Head of caudate nucleus (tissue), 42 donors: Measurements from ENCODE around the gene FOXI1.

Source experiments
- DNase-seq, 42 donors: peaks; one replicate each; pipeline versions ENCODE4 v3.0.0 to v3.0.0-alpha.2; 2020 to 2021; ENCODE audit warnings: mixed read lengths in 7 of 42
- intact Hi-C: fragments of 100-400 bp; cut with DNase I; formaldehyde crosslinking; loops from one replicate; pipeline ENCODE4 v1.15.0; 2022

The FOXI1 gene

GRCh38 chr5:170144286-170145023 lies 38.8 kb downstream of the FOXI1 start:
- intact Hi-C loops = no loop called here
- peak in 2 of 42 donors; percentile 31 to 32 for DNase-seq

- intact Hi-C loops = no loop called here
- DNase-seq = peak in 1 of 42 donors; percentile 21
Observed at GRCh38 chr5:170145462-170145861, 39.8 kb downstream of the FOXI1 start.

- intact Hi-C loops = no loop called here
- peak in 2 of 42 donors; percentile 22 to 25 for DNase-seq
Observed at GRCh38 chr5:170147051-170147752, 41.5 kb downstream of the FOXI1 start.

- intact Hi-C loops = no loop called here
- peak in 1 of 42 donors; percentile 23 for DNase-seq
Observed at GRCh38 chr5:170147753-170148264, 42.1 kb downstream of the FOXI1 start.

- intact Hi-C loops = no loop called here
Observed at GRCh38 chr5:170148430-170149205, 42.9 kb downstream of the FOXI1 start.

GRCh38 chr5:170149206-170149515 lies 43.5 kb downstream of the FOXI1 start:
- peak in 2 of 42 donors; percentile 37 to 40 for DNase-seq
- intact Hi-C loops = no loop called here

More at GRCh38 chr5:170148430-170149205, 42.9 kb downstream of the FOXI1 start:
- DNase-seq = peak in 3 of 42 donors; percentile 8 to 47 (median 18)

GRCh38 chr5:170150713-170151096 lies 45.0 kb downstream of the FOXI1 start:
- intact Hi-C loops = no loop called here
- DNase-seq = peak in 1 of 42 donors; percentile 5

GRCh38 chr5:170151097-170151831 lies 45.6 kb downstream of the FOXI1 start:
- intact Hi-C loops = no loop called here
- DNase-seq = peak in 4 of 42 donors; percentile 10 to 37 (median 16)

GRCh38 chr5:170152767-170153166 lies 47.1 kb downstream of the FOXI1 start:
- intact Hi-C loops = no loop called here
- peak in 1 of 42 donors; percentile 11 for DNase-seq

- intact Hi-C loops = no loop called here
- DNase-seq = peak in 1 of 42 donors; percentile 8
Observed at GRCh38 chr5:170154297-170154696, 48.6 kb downstream of the FOXI1 start.

GRCh38 chr5:170154744-170155143 lies 49.0 kb downstream of the FOXI1 start:
- no peak for DNase-seq
- intact Hi-C loops = no loop called here

GRCh38 chr5:170155771-170156170 lies 50.1 kb downstream of the FOXI1 start:
- intact Hi-C loops = no loop called here

GRCh38 chr5:170159101-170159698 lies 53.5 kb downstream of the FOXI1 start:
- DNase-seq = no peak
- intact Hi-C loops = no loop called here

More at GRCh38 chr5:170155771-170156170, 50.1 kb downstream of the FOXI1 start:
- DNase-seq = no peak
